Measurements from ENCODE around the gene C6orf120.
A peak's percentile ranks its signal among the peaks of the same experiment; 100 is the strongest.
"Not testable (repeated sequence)": the region's sequence is repeated elsewhere in the genome, so short reads cannot be mapped to it uniquely, and the experiment has no call there.

Gene C6orf120

GRCh38 chr6:169678342-169678741 is 23.6 kb upstream of the C6orf120 start:
- no peak for DNase-seq (ENCODE audit: low read depth in 2 of 2)

- no peak for DNase-seq (ENCODE audit: low read depth in 2 of 2)
These were observed 17.9 kb upstream of the C6orf120 start for GRCh38 chr6:169684056-169684455.

GRCh38 chr6:169685860-169686259 is 16.1 kb upstream of the C6orf120 start:
- DNase-seq (ENCODE audit: low read depth in 2 of 2), result no peak

DNA sequence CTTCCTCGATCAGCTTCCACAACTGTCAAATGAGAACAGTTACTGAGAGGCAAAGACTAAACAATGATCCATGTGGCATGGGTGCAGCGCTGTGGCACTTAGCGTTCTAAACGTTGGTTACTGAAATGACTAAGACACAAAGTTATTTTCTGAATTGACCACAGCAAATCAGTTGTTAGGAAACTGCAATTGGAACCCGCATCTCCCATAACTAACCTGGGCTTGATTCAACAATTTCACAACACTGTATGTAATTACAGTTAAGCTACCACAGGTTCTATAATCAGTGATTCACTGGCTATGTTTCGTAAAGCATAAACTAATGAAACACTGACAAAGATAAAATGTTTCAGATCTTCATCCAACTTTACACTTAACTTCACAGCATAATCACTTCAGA is 12.6 kb upstream of the C6orf120 start:
- no peak for DNase-seq (ENCODE audit: low read depth in 2 of 2)

- no peak for DNase-seq (ENCODE audit: low read depth in 2 of 2)
These were observed 10.7 kb upstream of the C6orf120 start for GRCh38 chr6:169691260-169691659.

DNA sequence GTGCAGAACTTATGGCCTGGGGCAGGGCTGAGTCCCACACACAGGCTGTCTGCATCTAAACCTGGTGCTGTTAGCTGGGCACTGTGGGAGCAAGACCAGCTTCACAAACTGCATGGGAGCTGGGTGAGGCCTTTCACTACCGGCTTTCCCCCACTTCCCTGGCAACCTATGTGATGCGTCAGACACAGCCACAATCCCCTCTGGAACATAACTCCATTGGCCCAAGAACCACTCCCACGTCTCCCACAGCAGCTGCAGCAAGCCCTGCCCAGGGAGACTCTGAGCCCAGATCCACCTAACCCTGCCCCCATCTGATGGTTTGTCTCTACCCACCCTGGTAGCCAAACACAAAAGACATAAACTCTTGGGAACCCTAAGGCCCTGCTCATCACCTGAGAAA is 9.4 kb upstream of the C6orf120 start:
- DNase-seq (ENCODE audit: low read depth in 2 of 2), result no peak

GRCh38 chr6:169695131-169695530 is 6.8 kb upstream of the C6orf120 start:
- DNase-seq (ENCODE audit: low read depth in 2 of 2), result no peak

- DNase-seq (ENCODE audit: low read depth in 2 of 2), result not testable (repeated sequence)
These were observed 4.8 kb upstream of the C6orf120 start for GRCh38 chr6:169697115-169697514.

GRCh38 chr6:169700296-169700695 is 1.6 kb upstream of the C6orf120 start:
- no peak for DNase-seq (ENCODE audit: low read depth in 2 of 2)

DNA sequence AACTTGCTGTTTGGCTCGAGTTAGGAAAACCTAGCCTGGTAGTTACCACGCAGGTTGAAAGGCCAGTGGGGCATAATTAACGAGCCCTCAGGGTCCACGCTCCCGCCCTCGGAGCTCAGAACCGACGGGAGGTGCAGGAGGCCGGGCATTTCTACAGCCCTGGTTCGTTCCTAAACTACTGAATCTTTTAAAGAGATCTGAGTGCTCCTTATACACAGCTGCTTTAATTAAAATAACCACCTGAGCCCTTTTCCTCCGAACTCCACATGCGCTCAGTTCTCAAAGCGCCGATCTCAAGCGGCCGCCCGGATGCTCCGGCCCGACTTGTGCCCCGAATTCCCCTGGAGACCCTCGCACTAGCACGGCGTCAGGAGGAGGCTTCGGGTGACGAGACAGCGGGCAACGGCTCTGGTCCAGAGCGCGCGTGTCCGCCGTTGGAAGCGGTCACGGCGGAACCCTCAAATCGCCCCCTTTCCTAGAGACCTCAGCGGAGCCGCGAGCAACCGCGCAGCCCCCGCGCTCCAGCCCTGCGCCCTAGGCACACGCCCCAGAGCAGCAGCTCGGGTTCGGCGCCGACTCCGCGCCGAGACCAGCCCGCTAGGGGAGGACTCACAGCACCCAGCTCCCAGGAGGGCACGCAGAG is 494 bp upstream of the C6orf120 start:
- DNase-seq (ENCODE audit: low read depth in 2 of 2), result no peak

DNA sequence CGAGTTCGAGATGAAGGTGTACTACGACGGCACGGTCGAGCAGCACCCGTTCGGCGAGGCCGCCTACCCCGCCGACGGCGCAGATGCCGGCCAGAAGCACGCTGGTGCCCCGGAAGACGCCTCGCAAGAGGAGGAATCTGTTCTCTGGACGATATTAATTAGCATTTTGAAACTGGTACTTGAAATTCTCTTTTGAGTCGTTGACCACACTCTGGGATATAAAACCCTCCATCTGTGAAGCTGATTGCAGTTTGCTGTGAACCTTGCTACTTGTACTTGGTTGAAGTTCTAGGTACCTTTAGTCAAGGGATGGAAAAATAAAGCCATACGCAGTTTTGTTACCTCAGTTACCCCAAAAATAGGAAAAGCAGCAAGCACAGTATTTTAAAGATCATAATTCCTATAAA is 917 bp downstream of the C6orf120 start:
- DNase-seq (ENCODE audit: low read depth in 2 of 2), result peak in 1 of 2 donors; percentile 26

- DNase-seq (ENCODE audit: low read depth in 2 of 2), result no peak
These were observed 5.8 kb downstream of the C6orf120 start for GRCh38 chr6:169707772-169708171.

- no peak for DNase-seq (ENCODE audit: low read depth in 2 of 2)
These were observed 7.4 kb downstream of the C6orf120 start for GRCh38 chr6:169709293-169709692.

- DNase-seq (ENCODE audit: low read depth in 2 of 2), result no peak
These were observed 8.1 kb downstream of the C6orf120 start for GRCh38 chr6:169710009-169710408.

GRCh38 chr6:169714178-169714577 is 12.3 kb downstream of the C6orf120 start:
- no peak for DNase-seq (ENCODE audit: low read depth in 2 of 2)

DNA sequence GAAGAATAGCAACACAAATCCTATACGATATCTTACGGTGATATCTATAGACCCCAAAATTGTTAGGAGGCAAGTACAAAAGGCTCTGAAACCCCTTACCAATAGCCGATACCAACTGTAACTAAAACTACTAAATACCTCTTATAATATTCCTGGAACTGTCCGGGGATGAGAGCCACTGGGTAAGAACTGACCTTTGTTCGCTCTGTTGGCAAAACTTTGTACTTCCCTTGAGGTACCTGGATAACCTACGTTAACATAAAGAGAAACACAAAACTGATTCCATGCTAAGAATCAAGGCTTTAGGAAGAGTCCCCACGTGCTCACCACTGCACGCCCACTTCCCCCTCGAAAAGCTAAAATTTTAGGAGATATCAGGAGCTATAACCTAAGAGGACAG is 12.7 kb downstream of the C6orf120 start:
- no peak for DNase-seq (ENCODE audit: low read depth in 2 of 2)

DNA sequence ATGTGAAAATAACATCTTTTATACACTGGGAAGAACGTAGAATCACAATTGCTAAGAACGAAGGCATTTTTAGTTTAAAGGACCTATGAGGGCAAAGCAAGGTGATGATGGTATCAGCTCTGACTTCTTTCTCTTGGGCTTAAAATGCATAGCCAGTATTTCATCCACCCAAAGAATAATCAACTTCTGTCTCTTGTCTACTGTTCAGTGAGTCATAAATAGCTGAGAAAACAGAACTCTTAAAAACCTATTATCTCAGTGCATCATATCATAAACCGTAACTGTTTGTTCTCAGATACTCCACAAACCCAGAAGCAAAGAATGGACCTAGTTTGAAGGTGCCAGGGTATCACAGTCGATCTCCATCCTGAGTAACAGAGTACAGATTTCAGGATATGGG is 17.2 kb downstream of the C6orf120 start:
- DNase-seq (ENCODE audit: low read depth in 2 of 2), result no peak

DNA sequence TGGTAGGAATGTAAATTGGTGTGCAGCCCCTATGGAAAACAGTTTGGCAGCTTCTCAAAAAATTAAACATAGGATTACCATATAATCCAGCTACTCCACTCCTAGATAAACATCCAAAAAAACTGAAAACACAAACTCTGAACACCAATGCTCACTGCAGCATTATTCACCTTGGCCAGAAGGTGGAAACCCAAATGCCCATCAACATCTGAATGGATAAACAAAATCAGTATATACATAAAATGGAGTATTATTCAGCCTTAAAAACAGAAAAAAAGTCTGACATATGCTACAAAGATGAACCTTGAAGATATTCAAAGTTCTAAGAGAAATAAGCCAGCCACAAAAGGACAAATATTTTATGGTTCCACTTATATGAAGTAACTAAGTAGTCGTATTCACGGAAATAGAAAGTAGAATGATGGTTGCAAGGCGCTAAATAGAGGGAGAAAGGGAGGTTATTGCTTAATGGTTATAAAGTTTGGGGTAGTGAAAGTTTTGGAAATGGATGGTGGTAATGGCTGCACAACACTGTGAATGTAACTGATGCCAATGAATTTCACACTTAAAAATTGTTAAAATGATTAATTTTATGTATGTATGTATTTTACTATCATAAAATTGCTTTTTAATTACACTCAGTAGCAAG is 18.4 kb downstream of the C6orf120 start:
- no peak for DNase-seq (ENCODE audit: low read depth in 2 of 2)

GRCh38 chr6:169722362-169723199 is 20.7 kb downstream of the C6orf120 start:
- DNase-seq (ENCODE audit: low read depth in 2 of 2), result no peak

DNA sequence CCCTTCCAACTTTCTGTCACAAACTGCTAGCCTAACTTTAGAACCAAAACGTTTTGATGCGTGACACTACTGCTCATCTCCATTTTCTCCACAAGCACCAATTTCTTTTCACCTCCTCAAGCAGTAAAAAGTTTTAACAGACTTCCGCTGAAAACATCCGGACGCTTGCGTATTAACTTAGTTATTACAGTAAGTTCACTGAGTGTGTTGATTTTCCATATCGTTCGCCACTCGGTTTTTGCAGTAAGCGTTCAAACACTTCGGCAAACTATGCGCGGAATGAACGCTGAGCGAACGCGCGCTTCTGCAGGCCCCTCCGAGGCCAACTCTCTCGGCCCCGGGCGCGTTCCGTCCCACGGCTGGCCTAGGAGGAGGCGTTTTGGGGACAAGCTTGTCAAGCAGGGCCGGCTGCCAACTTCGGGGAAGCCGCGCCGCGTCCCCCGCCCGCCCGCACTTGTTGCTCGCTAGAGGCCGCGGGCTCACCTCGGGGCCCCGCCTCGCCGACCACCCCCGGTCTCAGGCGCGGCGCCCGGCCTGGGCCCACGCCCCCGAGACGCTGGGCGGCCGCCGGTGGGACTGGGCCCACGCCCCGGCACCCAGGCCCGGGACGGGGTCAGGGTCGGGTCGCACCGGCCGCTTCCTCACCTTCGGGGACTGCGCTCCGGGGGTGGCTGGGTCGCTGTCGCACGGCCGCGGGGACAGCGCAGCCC is 21.4 kb downstream of the C6orf120 start:
- DNase-seq (ENCODE audit: low read depth in 2 of 2), result peak; percentile 43 to 70

DNA sequence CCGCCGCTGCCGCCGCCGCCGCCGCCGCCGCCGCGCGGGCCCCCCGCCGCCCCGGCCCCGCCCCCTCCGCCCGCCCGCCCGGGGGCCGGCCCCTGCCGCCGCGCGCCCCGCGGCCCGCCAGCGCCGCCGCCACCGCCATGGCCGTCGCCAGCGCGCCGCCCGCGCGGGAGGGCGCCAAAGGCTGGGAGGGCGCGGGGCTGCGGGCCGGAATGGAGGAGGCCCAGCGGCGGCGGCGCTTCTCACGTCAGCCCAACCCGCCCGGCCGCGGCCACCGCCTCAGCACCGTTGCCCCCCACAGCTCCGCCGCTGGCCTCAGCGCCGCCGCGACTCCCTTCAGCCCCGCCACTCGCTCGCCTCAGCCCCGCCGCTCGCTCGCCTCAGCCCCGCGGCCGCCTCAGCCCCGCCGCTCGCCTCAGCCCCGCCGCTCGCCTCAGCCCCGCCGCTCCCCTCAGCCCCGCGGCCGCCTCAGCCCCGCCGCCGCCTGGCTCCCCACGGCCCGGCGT is 22.1 kb downstream of the C6orf120 start:
- peak in 1 of 2 donors; percentile 40 for DNase-seq (ENCODE audit: low read depth in 2 of 2)

All from stimulated activated CD8-positive, alpha-beta memory T cell treated with anti-CD3 and anti-CD28 coated beads, Interleukin-7, amount 100 ng/mL, for 4 hours (primary cell).